ENCODE data around the gene SLAMF6. TPM values are rescaled to one million over a fixed set of nuclear protein-coding genes. Genes with fewer than 3 reads are reported as not detected.

Gene SLAMF6
- total RNA-seq, 1 experiment from 2014 or later, result not detected

- Mint-ChIP-seq H3K27ac (ENCODE audit: low read depth, unreplicated experiment) (no peak overlapping the region), H3K27me3 (ENCODE audit: insufficient read depth, unreplicated experiment) (peaks cover 47% of the 10 kb centered on the region), H3K4me1 (ENCODE audit: insufficient read depth, unreplicated experiment) (no peaks in the 10 kb centered on the region), H3K36me3 (ENCODE audit: insufficient read depth, unreplicated experiment) (no peaks in the 10 kb centered on the region), H3K9me3 (ENCODE audit: unreplicated experiment) (no peaks in the 10 kb centered on the region), H3K4me3 (ENCODE audit: unreplicated experiment) (no peak overlapping the region)
- DNase-seq (ENCODE audit: unreplicated experiment), result no peak
- intact Hi-C loops (cut with micrococcal nuclease), result no loop called here
- TF ChIP-seq CTCF (IDR thresholded peaks at IDR 0.05; ENCODE audit: unreplicated experiment), result no peak
- no TSS peak for BruUV-seq (replicated peaks)
- ChIA-PET POLR2A (interaction anchor here (1.4 kb wide), 1 partner anchor 18 kb away, joined by 4 read pairs; no protein-coding TSS in a partner anchor), CTCF (no interaction called here)
Measured at GRCh38 chr1:160466961-160467360, 56.1 kb downstream of the SLAMF6 start.

GRCh38 chr1:160465123-160465522, 57.9 kb downstream of the SLAMF6 start:
- intact Hi-C loops (cut with micrococcal nuclease), result no loop called here
- CTCF ChIA-PET, result no interaction called here
- H3K27me3 Mint-ChIP-seq (ENCODE audit: insufficient read depth, unreplicated experiment), result peaks cover 44% of the 10 kb centered on the region
- H3K9me3 Mint-ChIP-seq (ENCODE audit: unreplicated experiment), result no peaks in the 10 kb centered on the region
- POLR2A ChIA-PET, result no interaction called here
- peaks cover 6% of the 10 kb centered on the region for H3K4me1 Mint-ChIP-seq (ENCODE audit: insufficient read depth, unreplicated experiment)
- no peak overlapping the region for H3K4me3 Mint-ChIP-seq (ENCODE audit: unreplicated experiment)
- BruUV-seq (replicated peaks), result no TSS peak
- H3K27ac Mint-ChIP-seq (ENCODE audit: low read depth, unreplicated experiment), result no peak overlapping the region
- no peak for DNase-seq (ENCODE audit: unreplicated experiment)
- H3K36me3 Mint-ChIP-seq (ENCODE audit: insufficient read depth, unreplicated experiment), result no peaks in the 10 kb centered on the region
- TF ChIP-seq CTCF (IDR thresholded peaks at IDR 0.05; ENCODE audit: unreplicated experiment), result no peak

- H3K27me3 Mint-ChIP-seq (ENCODE audit: insufficient read depth, unreplicated experiment), result peaks cover 32% of the 10 kb centered on the region
- peaks cover 6% of the 10 kb centered on the region for H3K36me3 Mint-ChIP-seq (ENCODE audit: insufficient read depth, unreplicated experiment)
- no peak overlapping the region for H3K27ac Mint-ChIP-seq (ENCODE audit: low read depth, unreplicated experiment)
- no peak overlapping the region for H3K4me3 Mint-ChIP-seq (ENCODE audit: unreplicated experiment)
- CTCF ChIA-PET, result interaction anchor here (0.5 kb wide), 1 partner anchor 105 kb away, joined by 3 read pairs; no protein-coding TSS in a partner anchor
- DNase-seq (ENCODE audit: unreplicated experiment), result peak; percentile 12
- H3K9me3 Mint-ChIP-seq (ENCODE audit: unreplicated experiment), result no peaks in the 10 kb centered on the region
- H3K4me1 Mint-ChIP-seq (ENCODE audit: insufficient read depth, unreplicated experiment), result peaks cover 6% of the 10 kb centered on the region
- BruUV-seq (replicated peaks), result no TSS peak
- POLR2A ChIA-PET, result no interaction called here
- TF ChIP-seq CTCF (IDR thresholded peaks at IDR 0.05; ENCODE audit: unreplicated experiment), result no peak
- intact Hi-C loops (cut with micrococcal nuclease), result no loop called here
Measured at GRCh38 chr1:160460683-160461287, 62.3 kb downstream of the SLAMF6 start.

- BruUV-seq (replicated peaks), result no TSS peak
- peaks cover 6% of the 10 kb centered on the region for H3K36me3 Mint-ChIP-seq (ENCODE audit: insufficient read depth, unreplicated experiment)
Measured at GRCh38 chr1:160460214-160460642, 62.8 kb downstream of the SLAMF6 start.

More at GRCh38 chr1:160460214-160460642, 62.8 kb downstream of the SLAMF6 start:
- POLR2A ChIA-PET, result no interaction called here
- no peak for DNase-seq (ENCODE audit: unreplicated experiment)
- CTCF ChIA-PET, result no interaction called here
- intact Hi-C loops (cut with micrococcal nuclease), result no loop called here
- no peaks in the 10 kb centered on the region for H3K9me3 Mint-ChIP-seq (ENCODE audit: unreplicated experiment)
- H3K27me3 Mint-ChIP-seq (ENCODE audit: insufficient read depth, unreplicated experiment), result peaks cover 32% of the 10 kb centered on the region
- peaks cover 6% of the 10 kb centered on the region for H3K4me1 Mint-ChIP-seq (ENCODE audit: insufficient read depth, unreplicated experiment)
- no peak overlapping the region for H3K27ac Mint-ChIP-seq (ENCODE audit: low read depth, unreplicated experiment)
- no peak overlapping the region for H3K4me3 Mint-ChIP-seq (ENCODE audit: unreplicated experiment)
- TF ChIP-seq CTCF (IDR thresholded peaks at IDR 0.05; ENCODE audit: unreplicated experiment), result no peak
